ENCODE measurements around the gene PGBD2.
"Not testable (repeated sequence)": the region's sequence is repeated elsewhere in the genome, so short reads cannot be mapped to it uniquely, and the experiment has no call there.

Gene PGBD2

DNA sequence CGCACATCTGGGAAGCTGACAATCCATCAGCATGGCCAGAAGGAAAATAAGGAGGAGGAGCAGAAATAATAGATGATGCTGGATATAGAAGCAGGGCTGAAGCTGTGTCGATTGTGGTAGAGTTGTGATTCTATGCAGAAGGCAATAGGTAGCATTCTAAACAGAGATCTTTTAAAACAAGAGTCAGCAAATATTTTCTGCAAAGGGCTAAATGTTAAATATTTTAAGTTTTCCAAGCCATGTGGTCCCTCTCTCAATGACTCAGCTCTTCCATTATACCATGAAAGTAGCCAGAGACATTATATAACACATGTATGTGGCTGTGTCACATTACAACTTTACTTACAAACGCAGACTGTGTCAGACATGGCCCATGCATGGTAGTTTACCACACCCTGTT, 21.2 kb downstream of the PGBD2 start:
- DNase-seq, result not testable (repeated sequence)

- DNase-seq, result not testable (repeated sequence)
These were observed 22.1 kb downstream of the PGBD2 start for GRCh38 chr1:248928122-248928521.

GRCh38 chr1:248930037-248930436, 24.0 kb downstream of the PGBD2 start:
- not testable (repeated sequence) for DNase-seq

GRCh38 chr1:248938173-248938809, 32.3 kb downstream of the PGBD2 start:
- DNase-seq, result not testable (repeated sequence)

- DNase-seq, result not testable (repeated sequence)
These were observed 38.3 kb downstream of the PGBD2 start for GRCh38 chr1:248944134-248944999.

DNA sequence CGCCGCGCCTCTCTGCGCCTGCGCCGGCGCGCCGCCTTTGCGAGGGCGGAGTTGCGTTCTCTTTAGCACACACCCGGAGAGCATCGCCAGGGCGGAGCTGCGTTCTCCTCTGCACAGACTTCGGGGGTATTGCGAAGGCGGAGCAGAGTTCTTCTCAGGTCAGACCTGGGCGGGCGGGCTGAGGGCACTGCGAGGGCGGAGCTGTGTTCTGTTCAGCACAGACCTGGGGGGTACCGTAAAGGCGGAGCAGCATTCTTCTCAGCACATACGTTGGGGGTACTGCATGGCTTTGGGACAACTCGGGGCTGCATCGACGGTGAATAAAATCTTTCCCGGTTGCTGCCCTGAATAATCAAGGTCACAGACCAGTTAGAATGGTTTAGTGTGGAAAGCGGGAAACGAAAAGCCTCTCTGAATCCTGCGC, 39.0 kb downstream of the PGBD2 start:
- not testable (repeated sequence) for DNase-seq

DNA sequence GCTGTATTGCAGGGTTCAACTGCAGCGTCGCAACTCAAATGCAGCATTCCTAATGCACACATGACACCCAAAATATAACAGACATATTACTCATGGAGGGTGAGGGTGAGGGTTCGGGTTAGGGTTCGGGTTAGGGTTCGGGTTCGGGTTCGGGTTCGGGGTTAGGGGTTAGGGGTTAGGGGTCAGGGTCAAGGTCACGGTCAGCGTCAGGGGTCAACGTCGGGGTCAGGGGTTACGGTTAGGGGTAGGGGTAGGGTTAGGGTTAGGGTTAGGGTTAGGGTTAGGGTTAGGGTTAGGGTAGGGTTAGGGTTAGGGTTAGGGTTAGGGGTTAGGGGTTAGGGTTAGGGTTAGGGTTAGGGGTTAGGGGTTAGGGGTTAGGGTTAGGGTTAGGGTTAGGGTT, 39.4 kb downstream of the PGBD2 start:
- not testable (repeated sequence) for DNase-seq

GRCh38 chr1:248945856-248946416, 39.9 kb downstream of the PGBD2 start:
- not testable (repeated sequence) for DNase-seq
